HAP-1 (cell line): ENCODE results near the gene COL13A1.

Experiments used
- DNase-seq, 2 experiments: peaks; one replicate each; pipeline ENCODE4 v3.0.0-alpha.2; 2016 to 2020; ENCODE audit warnings: low spot score in 2 of 2
- H3K27me3 ChIP-seq: fragments of 250-450 bp; sonication (Bioruptor Pico); 2 replicates; pipeline ENCODE4 v1.5.1; 2020; ENCODE audit warnings: low read depth, mild to moderate bottlenecking, moderate library complexity
- H3K36me3 ChIP-seq: fragments of 250-450 bp; sonication (Bioruptor Pico); replicated peaks from 2 replicates; pipeline ENCODE4 v1.5.1; 2020; ENCODE audit warnings: mild to moderate bottlenecking
- H3K4me1 ChIP-seq: fragments of 250-450 bp; sonication (Bioruptor Pico); 2 replicates; pipeline ENCODE4 v1.5.1; 2020; ENCODE audit warnings: mild to moderate bottlenecking
- H3K4me3 ChIP-seq: fragments of 250-450 bp; sonication (Bioruptor Pico); 2 replicates; pipeline ENCODE4 v1.5.1; 2020; ENCODE audit warnings: mild to moderate bottlenecking, moderate library complexity
- H3K9me3 ChIP-seq: fragments of 250-450 bp; sonication (Bioruptor Pico); 2 replicates; pipeline ENCODE4 v1.5.1; 2020; ENCODE audit warnings: mild to moderate bottlenecking, moderate library complexity
- in situ Hi-C: fragments of 300-500 bp; cut with MboI; formaldehyde crosslinking; loops from 3 replicates; pipeline ENCODE4 v1.14.3; 2020; ENCODE audit warnings: low sequenced_read_pairs, inconsistent platforms, mixed read lengths

Gene COL13A1

DNA sequence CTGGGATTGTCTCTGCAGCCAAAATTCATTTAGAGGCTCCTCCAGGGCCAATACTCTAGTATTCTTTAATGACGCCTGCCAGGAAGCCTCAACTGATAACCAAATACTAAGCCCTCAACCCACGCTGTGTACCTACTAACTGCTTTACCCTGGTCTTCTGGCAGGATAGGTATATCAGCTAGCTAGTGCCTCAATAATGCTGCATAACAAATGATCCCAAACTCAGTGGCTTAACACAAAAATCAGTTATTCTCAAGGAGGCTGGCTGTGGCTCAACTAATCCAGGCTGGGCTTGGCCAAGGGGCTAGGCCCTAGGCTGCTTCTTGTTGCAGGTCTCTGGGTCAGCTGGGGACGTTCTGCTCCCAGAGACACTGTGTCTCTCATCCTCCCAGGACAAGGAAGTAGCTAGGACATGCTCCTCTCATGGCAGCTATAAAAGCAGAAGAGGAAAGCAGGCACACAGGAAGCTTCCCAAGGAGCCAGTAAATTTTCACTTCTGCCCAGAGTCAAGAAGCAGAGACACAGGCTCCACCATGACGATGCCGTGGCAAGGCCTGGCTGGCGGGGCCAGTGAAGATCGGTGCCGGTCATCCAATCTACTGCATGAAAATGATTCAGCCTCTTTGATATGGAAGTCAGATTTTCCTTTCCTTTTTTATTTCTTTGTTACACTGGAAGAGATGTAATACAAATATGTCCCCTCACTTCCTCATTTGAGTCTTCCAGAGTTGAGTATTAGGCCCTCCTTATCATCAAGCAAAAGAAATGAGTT is 28.6 kb upstream of the COL13A1 start:
- DNase-seq, result no peak
- no peaks in the 10 kb centered on the region for H3K36me3 ChIP-seq
- H3K4me1 ChIP-seq, result no peaks in the 10 kb centered on the region
- in situ Hi-C loops, result no loop called here
- no peak overlapping the region for H3K4me3 ChIP-seq
- H3K27me3 ChIP-seq, result no peaks in the 10 kb centered on the region
- no peaks in the 10 kb centered on the region for H3K9me3 ChIP-seq

DNA sequence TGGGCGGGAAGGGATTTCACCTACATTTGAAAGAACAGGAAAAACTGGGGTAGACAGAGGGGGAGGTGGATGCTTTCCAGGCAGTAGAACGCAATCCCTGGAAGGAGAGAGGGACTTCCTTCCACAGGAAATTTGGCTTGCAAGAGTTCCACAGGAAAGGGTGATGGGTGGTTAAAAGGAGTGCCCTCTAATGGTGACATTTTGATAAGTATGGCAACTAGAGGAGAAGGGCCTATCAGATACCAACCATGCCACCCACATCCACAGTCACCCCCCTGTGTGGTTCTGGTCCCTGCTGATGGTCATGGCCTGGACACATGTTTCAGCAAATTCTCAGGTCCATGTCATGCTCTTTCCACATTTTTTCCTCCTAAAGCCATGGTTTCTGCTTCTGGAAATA is 27.1 kb upstream of the COL13A1 start:
- no peak for DNase-seq
- Histone ChIP-seq H3K4me3 (no peak overlapping the region), H3K9me3 (no peaks in the 10 kb centered on the region), H3K36me3 (no peaks in the 10 kb centered on the region), H3K4me1 (no peaks in the 10 kb centered on the region), H3K27me3 (no peaks in the 10 kb centered on the region)
- in situ Hi-C loops, result no loop called here

DNA sequence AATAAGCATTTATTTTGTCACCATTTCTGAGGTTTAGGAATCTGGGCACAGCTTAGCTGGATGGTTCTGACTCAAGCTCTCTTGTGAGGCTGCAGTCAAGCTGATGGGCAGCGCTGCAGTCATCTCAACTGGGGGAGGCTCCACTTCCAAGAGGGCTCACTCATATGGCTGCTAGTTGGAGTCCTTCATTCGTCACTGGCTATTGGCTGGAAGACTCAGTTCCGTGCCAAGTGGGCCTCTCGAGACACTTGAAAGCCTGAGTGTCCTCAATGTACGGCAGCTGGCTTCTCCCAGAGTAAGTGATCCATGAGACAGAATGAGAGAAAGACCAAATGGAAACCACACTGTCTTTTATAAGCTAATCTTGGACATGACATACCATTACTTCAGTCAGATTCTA is 21.6 kb upstream of the COL13A1 start:
- no peak for DNase-seq
- no peak overlapping the region for H3K4me3 ChIP-seq
- H3K27me3 ChIP-seq, result no peaks in the 10 kb centered on the region; the same call in 1 of the 2 replicates
- H3K4me1 ChIP-seq, result no peaks in the 10 kb centered on the region
- H3K36me3 ChIP-seq, result no peaks in the 10 kb centered on the region
- H3K9me3 ChIP-seq, result no peaks in the 10 kb centered on the region
- in situ Hi-C loops, result no loop called here

DNA sequence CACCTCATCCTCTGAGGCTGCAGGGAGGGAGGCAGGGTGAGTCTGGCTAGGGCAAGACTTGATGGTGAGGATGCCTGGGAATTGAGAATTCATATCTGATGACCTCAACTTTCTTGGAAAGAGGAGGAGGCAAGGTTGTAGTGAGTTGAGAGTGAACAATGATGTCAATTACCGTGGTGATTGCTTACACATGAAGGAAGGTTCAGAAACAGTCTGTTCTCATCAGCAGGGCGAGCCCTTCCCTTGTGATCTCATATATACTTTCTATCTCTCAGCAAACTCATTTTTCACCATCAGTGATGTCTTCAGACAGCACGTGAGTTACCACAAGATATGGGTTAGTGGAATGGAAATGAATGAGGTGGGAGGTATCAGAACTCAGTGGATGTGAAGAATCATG is 20.1 kb upstream of the COL13A1 start:
- Histone ChIP-seq H3K27me3 (peaks cover 3% of the 10 kb centered on the region; the same call in 1 of the 2 replicates), H3K36me3 (no peaks in the 10 kb centered on the region), H3K4me3 (no peak overlapping the region), H3K9me3 (no peaks in the 10 kb centered on the region), H3K4me1 (no peaks in the 10 kb centered on the region)
- no peak for DNase-seq
- in situ Hi-C loops, result no loop called here

DNA sequence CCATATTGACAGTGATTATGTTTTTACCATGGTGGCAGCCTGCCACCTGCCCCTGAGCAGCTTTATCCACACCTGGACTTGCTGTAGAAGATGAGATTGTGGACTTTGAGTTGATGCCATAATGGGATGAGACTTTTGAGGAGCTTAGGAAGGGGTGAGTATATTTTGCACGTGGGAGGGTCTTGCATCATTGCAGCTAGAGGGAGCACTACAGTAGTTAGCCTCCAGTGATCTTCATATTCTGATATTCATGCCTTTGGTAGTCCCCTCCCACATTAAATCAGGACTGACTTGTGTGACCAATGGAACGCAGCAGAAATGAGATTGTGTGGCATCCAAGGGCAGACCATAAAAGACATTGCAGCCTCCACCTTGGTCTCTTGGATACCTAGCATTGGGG is 18.2 kb upstream of the COL13A1 start:
- in situ Hi-C loops, result no loop called here
- peaks cover 3% of the 10 kb centered on the region; the same call in 1 of the 2 replicates for H3K27me3 ChIP-seq
- H3K36me3 ChIP-seq, result no peaks in the 10 kb centered on the region
- H3K4me3 ChIP-seq, result no peak overlapping the region
- no peak for DNase-seq
- H3K9me3 ChIP-seq, result no peaks in the 10 kb centered on the region
- no peaks in the 10 kb centered on the region for H3K4me1 ChIP-seq

DNA sequence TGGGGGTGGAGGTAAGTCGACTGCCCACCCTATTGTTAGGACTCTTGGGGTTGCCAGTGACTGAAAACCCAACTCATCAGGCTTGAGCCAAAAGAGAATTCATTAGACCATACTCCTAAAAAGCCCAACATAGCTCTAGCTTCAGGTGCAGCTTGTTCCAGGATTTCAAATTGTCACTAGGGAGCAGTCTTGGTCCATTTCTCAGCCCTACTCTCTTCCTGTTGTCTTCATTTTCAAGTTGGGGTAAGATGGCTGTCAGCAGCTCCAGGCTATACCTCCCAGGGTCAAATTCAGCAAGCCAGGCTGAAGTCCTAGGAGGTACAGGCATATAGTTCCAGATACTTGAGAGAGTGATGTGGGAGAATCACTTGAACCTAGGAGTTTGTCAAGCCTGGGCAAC is 14.9 kb upstream of the COL13A1 start:
- Histone ChIP-seq H3K36me3 (no peaks in the 10 kb centered on the region), H3K4me3 (no peak overlapping the region), H3K4me1 (no peaks in the 10 kb centered on the region), H3K27me3 (0 out of 2 replicates have a peak, but pooled peaks cover 3% of the 10 kb centered on the region), H3K9me3 (no peaks in the 10 kb centered on the region)
- in situ Hi-C loops, result no loop called here
- no peak for DNase-seq

DNA sequence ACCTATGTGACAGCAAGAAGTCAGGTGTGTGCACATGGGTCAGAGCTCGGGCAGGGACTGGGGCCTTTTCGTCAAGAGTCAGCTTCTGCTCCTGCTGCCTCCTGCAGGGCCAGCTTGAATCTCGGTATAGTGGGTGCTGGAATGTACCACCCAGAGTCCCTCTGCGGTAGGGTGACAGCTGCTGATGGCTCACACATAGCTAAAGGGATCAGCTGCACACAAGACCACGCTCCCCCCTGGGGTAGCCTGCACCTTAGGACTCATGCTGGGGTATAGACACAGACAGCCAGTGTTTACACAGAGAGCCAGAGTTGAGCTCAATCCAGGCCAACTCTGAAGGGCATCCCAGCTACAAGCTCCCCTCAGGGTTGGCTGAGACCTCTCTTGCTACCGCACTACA is 14.0 kb upstream of the COL13A1 start:
- no peak for DNase-seq
- in situ Hi-C loops, result no loop called here

DNA sequence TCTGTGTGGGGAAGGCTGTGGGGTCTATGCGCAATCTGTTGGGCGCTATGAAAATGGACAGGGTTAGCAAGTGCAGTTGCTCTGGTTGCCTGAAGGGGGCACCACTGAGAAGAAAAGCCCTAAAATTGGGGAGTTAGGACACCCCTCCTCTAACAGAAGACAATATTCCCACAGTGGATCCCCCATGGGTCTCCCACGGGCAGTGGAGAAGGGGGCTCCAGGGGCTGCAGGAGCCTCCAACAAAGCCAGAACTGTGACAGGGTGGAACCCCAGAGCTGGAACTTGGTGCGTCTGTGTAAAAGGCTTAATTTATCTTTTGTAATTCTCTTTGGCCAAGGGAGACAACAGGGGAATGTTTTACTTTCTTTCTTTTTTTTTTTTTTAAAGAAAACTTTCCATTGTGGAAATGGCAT is 12.5 kb upstream of the COL13A1 start:
- H3K27me3 ChIP-seq, result 0 out of 2 replicates have a peak, but pooled peaks cover 3% of the 10 kb centered on the region
- no peaks in the 10 kb centered on the region for H3K4me1 ChIP-seq
- in situ Hi-C loops, result no loop called here
- no peak overlapping the region for H3K4me3 ChIP-seq
- no peaks in the 10 kb centered on the region for H3K9me3 ChIP-seq
- H3K36me3 ChIP-seq, result no peaks in the 10 kb centered on the region
- no peak for DNase-seq

More for the DNA sequence above, 14.0 kb upstream of the COL13A1 start:
- Histone ChIP-seq H3K36me3 (no peaks in the 10 kb centered on the region), H3K27me3 (0 out of 2 replicates have a peak, but pooled peaks cover 3% of the 10 kb centered on the region), H3K4me1 (no peaks in the 10 kb centered on the region), H3K4me3 (no peak overlapping the region), H3K9me3 (no peaks in the 10 kb centered on the region)

DNA sequence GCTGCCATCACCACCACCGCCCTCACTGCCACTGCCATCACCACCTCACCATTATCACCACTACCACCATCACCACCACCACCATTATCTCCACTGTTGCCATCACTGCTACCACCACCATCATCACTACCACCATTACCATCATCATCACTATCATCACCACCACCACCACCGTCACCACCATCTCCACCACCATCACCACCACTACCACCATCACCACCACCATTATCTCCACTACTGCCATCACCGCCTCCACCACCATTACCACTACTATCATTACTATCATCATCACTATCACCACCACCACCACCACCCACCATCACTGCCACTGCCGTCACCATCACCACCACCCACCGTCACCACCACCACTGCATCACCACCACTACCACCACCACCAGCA is 9.9 kb upstream of the COL13A1 start:
- Histone ChIP-seq H3K4me1 (no peaks in the 10 kb centered on the region), H3K36me3 (no peaks in the 10 kb centered on the region), H3K27me3 (no peaks in the 10 kb centered on the region; the same call in 1 of the 2 replicates), H3K4me3 (no peak overlapping the region), H3K9me3 (no peaks in the 10 kb centered on the region)
- DNase-seq, result no peak
- in situ Hi-C loops, result no loop called here

DNA sequence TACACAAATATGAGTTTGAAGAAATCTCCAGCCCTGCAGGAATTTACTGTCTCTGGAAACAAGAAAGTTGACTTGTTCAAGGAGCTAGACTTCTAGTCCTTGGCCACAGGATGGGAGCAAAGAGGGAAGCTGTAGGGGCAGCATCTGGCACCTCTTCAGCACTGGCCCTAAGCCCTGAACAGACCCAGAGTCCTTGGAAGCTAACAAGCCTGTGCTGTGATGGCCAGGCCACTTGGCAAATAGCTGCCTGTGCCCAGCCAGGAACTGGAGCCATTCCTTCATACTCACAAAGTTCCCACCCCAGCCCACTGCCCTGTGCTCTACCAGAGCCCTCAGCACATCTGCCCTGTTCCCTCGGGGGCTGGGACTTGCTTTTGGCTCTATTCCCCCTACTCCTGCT is 9.4 kb upstream of the COL13A1 start:
- Histone ChIP-seq H3K36me3 (no peaks in the 10 kb centered on the region), H3K9me3 (no peaks in the 10 kb centered on the region), H3K4me1 (no peaks in the 10 kb centered on the region), H3K27me3 (no peaks in the 10 kb centered on the region; the same call in 1 of the 2 replicates), H3K4me3 (no peak overlapping the region)
- DNase-seq, result no peak
- in situ Hi-C loops, result no loop called here

DNA sequence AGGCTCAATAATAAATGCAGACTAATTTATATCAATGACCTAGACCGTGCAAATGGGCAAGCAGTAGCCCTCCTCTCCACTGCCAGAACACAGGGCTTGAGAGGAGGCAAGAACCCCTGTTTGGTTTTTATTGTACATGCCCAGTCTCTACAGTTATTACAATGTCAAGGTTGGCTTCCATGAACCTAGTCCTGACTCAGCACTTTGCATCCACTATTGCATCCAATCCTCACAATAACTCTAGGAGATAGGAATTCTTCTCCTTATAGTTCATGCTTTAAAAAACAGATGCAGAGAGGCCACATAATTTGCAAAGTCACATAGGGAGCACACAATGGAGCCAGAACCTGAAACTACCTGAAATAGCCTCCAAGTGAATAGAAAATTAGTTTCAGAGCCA is 7.0 kb upstream of the COL13A1 start:
- Histone ChIP-seq H3K36me3 (no peaks in the 10 kb centered on the region), H3K27me3 (peaks cover 8% of the 10 kb centered on the region; the same call in 1 of the 2 replicates), H3K4me3 (no peak overlapping the region), H3K9me3 (no peaks in the 10 kb centered on the region), H3K4me1 (no peaks in the 10 kb centered on the region)
- in situ Hi-C loops, result no loop called here
- no peak for DNase-seq

DNA sequence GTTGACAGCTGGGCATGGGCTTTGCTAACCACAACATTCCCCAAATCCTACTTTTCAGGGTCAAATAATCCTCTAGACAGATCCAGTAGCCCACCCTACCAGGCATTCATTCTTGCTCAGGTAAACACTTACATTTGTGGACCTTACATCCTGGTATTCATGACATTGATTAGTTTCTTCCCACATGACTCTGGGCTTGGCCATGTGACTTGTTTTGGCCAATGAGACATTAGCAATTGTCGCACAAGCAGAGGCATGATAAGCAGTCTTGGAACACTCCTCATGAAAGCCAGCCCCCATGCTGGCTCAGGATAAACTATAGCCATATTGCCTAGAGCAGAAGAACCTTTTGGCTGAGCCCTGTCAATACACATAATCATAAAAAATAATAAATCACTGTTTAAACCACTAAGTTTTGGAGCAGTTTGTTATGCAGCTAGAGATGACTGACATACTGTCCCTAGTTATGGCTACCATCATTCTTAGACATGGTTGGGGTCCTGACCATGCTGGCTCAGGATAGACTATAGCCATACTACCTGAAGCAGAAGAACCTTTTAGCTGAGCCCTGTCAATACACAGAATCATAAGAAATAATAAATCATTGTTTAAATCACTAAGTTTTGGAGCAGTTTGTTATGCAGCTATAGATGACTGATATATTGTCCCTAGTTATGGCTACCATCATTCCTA is 6.3 kb upstream of the COL13A1 start:
- no peaks in the 10 kb centered on the region for H3K4me1 ChIP-seq
- H3K9me3 ChIP-seq, result no peaks in the 10 kb centered on the region
- no peaks in the 10 kb centered on the region for H3K36me3 ChIP-seq
- no peak overlapping the region for H3K4me3 ChIP-seq
- H3K27me3 ChIP-seq, result peaks cover 10% of the 10 kb centered on the region; the same call in 1 of the 2 replicates
- DNase-seq, result no peak
- in situ Hi-C loops, result no loop called here

DNA sequence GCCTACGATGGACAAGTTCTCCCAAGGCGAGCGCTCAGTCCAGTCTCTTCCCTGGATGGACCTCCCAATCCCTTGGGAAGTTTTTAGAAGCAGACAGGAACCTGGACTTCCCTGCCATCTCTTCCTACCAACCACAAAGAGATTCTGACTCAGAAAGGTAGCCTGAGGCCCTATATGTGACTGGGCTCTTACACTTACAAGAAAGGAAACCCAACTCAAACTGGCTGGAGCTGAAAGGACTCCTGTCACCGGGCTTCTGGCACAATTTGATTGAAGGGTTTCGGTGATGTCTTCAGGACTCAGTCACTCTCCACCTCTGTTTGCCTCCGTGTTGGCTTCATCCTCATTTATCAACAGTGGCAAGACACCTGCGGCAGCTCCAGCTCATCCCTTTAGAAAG is 3.7 kb upstream of the COL13A1 start:
- H3K27me3 ChIP-seq, result peaks cover 28% of the 10 kb centered on the region
- in situ Hi-C loops, result no loop called here

DNA sequence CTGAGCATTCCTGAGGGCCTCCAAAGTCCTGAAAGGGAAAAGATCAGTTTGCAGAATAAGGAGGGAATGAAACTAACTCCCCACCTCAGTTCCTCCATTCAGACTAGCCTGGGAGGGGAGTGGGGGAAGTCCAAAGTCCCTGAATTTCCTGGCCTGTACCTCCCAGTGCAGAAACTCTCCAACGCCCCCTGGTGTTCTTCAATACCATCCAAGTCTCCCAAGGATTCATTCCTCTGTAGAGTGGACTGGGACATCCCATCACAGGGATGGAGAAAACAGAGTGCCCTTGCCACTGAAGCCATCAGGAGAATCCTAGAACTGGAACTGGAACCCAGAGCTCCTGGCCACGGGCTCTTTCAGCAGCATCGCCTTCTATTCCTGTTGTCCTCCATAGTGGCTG is 1.6 kb upstream of the COL13A1 start:
- DNase-seq, result peak; percentile 38 to 74
- H3K36me3 ChIP-seq, result no peaks in the 10 kb centered on the region
- H3K4me1 ChIP-seq, result peaks cover 2% of the 10 kb centered on the region
- H3K9me3 ChIP-seq, result no peaks in the 10 kb centered on the region
- in situ Hi-C loops, result no loop called here
- H3K4me3 ChIP-seq, result no peak overlapping the region
- H3K27me3 ChIP-seq, result peaks cover 31% of the 10 kb centered on the region

More for the DNA sequence above, 3.7 kb upstream of the COL13A1 start:
- no peaks in the 10 kb centered on the region for H3K36me3 ChIP-seq
- peaks cover 2% of the 10 kb centered on the region for H3K4me1 ChIP-seq
- H3K4me3 ChIP-seq, result no peak overlapping the region
- H3K9me3 ChIP-seq, result no peaks in the 10 kb centered on the region
- no peak for DNase-seq
